Left colon (tissue), 2 donors: ENCODE measurements around the gene RBMS2. TPM values are rescaled to one million over a fixed set of nuclear protein-coding genes. Genes with fewer than 3 reads are reported as not detected.
"Not testable (repeated sequence)": the region's sequence is repeated elsewhere in the genome, so short reads cannot be mapped to it uniquely, and the experiment has no call there.

Source experiments
- ATAC-seq: fragments of 200-7000 bp; cut with Tn5 transposase; one replicate; pipeline ENCODE4 v1.9.1; 2020; ENCODE audit warnings: mild to moderate bottlenecking, moderate library complexity
- DNase-seq, 2 donors: peaks; one replicate each; pipeline ENCODE4 v3.0.0-alpha.2; 2020
- intact Hi-C, 2 donors: fragments of 100-400 bp; cut with DNase I in 1 of 2; cut with micrococcal nuclease in 1 of 2; formaldehyde crosslinking; loops; one replicate each; pipeline versions ENCODE4 v1.11.2 to v1.14.0; 2022; cut with DNase I, micrococcal nuclease
- total RNA-seq, 2 donors: library from RNA; stranded (reverse); fragmentation: NEBNext Ultra II Directional; extraction: Animal tissue kit (Norgen Biotek cat#: 25700); gene quantifications; one replicate each; pipeline ENCODE4 v1.2.1, GENCODE V29; 2021
- donor health status: DM: no; HTN: no; CAD: no.
- donor health status: DM: yes; HTN: yes; CAD: no.

Gene RBMS2
- total RNA-seq, 2 donors from 2014 or later, result 33.9 to 40.2 TPM

DNA sequence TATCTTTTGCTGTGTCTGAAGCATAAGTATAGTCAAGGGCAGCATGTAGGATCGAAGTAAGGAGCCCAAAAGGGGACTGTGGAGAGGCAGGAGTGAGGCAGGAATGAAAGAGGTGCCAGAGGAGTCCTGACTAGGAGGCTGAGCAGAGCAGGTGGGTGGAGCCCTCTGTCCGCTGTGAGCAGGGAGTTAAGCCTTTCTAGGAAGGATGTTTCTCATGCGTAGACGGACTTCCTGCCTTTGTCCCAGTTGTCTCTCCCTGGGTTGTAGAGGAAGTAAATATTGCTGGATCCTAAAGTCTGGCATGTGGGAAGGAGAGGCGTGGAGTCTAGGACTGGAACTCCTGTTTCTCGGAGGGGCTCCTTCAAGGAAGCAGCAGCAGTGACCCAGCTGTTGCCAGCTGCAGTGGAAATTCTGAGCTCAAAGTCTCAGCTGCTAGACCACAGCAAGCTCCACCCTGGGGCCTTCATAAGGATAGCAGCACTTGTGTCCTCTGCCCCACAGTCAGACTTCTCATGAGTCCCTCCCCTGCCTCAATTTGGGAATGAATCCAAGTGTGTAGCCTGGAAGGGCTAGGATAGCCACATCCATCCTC is 44.0 kb downstream of the RBMS2 start:
- peak; percentile 98 for ATAC-seq
- intact Hi-C loops, result no loop called here
- peak; percentile 73 to 82 for DNase-seq

DNA sequence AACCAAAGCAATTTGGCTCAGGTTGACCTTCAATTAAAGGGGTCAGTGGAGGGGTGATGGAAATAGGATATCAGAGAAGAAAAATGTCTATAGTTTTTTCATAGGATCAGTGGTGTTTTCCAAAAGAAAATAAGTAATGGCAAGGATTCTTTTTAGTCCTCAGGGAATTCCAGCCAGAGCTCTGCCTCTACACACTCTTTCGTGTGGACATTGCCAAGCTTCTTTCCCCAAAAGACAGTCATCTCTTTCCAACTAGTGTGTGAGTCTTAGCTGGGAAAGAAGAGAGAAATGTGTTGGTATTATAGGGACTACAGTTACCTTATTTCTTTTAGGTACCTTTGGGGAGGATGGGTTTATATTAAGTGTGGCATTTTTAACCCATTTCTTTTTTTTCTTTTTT is 46.5 kb downstream of the RBMS2 start:
- intact Hi-C loops, result no loop called here
- no peak for ATAC-seq
- no peak for DNase-seq

DNA sequence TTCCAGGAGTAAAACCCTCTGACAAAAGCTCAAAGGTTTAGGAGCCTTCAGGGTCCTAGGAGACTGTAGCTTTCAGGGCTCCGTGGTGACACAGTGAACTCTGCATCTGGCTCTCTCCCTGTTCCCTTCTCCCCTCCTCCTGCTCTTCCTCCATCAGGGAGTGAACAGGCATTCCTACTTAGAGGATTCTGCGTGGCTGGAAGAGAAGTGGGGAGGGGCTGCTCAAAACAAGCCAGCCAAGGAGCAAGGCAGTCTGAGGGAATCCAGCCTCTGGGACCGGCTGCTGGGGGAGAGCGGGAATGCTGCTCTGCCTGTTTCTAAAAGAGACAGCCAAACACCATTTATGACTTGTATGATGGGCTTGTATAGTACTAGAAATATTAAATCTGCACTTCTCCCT is 49.5 kb downstream of the RBMS2 start:
- intact Hi-C loops, result loop anchor here (5.0 to 10.0 kb wide), 2 partner anchors 56 to 59 kb away; no protein-coding TSS in a partner anchor
- ATAC-seq (no peak), DNase-seq (no peak)

DNA sequence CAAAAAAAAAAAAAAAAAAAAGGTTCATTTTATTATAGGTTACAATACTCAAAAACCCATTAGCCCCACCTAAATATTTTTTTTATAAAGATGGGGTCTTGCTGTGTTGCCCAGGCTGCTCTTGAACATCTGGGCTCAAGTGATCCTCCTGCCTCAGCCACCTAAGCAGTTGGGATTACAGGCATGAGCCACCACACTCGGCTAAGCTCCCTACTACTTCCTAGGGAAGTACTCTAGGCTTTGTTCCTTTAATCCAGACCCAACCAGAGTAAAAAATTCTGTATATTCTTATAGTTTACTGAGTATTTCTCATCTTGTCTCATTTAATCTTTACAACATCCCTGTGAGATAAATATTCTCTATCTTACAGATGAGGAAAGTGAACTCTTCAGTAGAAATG is 50.7 kb downstream of the RBMS2 start:
- intact Hi-C loops, result loop anchor here (5.0 to 10.0 kb wide), 2 partner anchors 57 to 60 kb away; no protein-coding TSS in a partner anchor
- no peak for DNase-seq
- ATAC-seq, result no peak

DNA sequence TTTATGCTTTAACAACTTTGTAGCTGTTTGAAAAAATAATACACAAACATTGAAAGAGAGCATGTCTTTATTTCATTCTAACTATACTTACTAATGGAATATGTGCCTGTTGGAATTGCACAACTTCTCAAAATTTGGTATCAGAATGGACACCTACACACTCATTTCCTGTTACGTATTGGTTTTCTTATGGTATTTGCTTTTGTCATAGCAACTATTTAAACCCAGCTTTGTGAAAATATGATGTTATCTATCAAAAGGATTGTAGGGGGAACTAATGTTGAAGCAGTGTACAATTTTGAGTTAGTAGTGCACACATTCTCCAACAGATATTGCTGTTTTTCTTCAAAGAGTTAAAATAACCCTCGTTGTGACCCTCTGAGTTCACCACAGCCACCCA is 52.6 kb downstream of the RBMS2 start:
- no peak for ATAC-seq
- intact Hi-C loops, result loop anchor here (5.0 to 10.0 kb wide), 2 partner anchors 59 to 62 kb away; no protein-coding TSS in a partner anchor
- DNase-seq, result no peak

DNA sequence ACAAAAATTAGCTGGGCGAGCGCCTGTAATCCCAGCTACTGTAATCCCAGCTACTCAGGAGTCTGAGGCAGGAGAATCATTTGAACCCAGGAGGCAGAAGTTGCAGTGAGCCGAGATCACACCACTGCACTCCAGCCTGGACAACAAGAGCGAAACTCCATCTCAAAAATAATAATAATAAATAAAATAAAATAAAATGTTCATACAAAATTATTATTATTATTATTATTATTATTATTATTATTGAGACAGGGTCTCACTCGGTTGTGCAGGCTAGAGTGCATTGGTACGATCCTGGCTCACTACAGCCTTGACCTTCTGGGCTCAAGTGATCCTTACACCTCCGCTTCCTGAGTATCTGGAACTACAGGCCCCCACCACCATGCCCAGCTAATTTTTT is 55.6 kb downstream of the RBMS2 start:
- not testable (repeated sequence) for ATAC-seq, DNase-seq
- intact Hi-C loops, result loop anchor here in 1 of 2 donors (10.0 kb wide), 1 partner anchor 62 kb away; no protein-coding TSS in a partner anchor

DNA sequence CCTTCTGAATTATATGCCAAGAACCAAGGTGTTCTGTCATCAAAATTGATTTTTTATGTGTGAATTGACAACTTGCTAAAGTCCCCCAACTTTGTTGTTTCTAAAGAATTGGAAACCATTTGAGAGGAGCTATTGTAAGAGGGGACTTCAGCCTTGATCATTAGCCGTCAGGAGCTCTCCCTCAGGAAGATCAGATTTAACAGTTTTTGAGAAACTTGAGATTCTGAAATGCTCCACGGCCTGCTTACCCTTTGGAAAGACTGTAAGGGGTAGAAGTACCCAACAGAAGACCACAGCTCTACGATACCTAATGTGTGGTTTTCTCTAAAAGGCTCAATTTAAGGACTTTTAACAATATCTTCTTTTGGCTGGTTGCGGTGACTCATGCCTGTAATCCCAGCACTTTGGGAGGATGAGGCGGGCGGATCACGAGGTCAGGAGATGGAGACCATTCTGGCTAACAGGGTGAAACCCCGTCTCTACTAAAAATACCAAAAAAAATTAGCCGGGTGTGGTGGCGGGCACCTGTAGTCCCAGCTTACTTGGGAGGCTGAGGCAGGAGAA is 57.4 kb downstream of the RBMS2 start:
- ATAC-seq (no peak), DNase-seq (no peak)
- intact Hi-C loops, result loop anchor here in 1 of 2 donors (10.0 kb wide), 1 partner anchor 64 kb away; no protein-coding TSS in a partner anchor

DNA sequence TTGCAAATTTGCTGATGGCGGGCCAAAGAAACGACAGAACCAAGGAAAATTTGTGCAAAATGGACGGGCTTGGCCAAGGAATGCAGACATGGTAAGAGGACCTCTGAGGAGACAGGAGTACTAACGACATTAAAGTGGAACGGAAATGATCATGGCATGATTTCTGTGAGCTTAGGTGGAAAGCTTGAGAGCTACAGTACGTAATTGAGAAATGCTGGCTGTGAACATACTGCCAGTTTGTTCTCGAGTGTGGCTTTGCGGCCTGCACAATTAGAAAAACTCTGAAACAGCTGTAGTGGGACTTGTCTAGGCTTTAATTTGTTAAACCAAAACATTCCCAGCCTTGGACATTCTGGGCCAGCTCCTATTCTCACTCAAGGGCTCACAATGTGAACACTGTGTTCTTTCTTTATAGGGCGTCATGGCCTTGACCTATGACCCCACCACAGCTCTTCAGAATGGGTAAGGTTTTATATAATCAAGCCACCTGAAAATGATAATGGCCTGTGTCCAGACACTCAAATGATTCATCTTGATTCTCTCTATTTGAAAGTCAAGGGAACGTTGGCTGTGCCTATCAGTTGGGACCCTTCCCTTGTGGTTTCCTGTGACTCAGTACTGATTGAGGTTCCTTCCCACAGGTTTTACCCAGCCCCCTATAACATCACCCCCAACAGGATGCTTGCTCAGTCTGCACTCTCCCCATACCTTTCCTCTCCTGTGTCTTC is 60.0 kb downstream of the RBMS2 start:
- no peak for DNase-seq
- intact Hi-C loops, result no loop called here
- ATAC-seq, result no peak

DNA sequence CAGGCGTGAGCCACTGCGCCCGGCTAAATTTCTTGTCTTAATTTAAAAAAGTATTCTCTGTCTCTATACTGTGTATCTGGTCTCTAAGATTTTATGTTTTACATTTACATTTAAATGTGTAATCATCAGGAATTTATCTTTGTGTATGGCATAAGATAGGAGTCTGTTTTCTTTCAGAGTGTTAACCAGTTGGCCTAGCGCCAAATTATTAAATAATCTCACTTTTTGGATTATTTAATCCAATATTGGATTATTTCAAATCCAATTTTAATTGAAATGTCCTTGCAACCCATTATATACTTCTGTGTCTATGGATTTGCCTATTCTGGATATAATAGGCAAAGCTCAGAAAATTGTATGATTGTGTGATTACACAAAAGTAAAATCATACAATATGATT is 63.5 kb downstream of the RBMS2 start:
- DNase-seq, result no peak
- no peak for ATAC-seq
- intact Hi-C loops, result no loop called here

DNA sequence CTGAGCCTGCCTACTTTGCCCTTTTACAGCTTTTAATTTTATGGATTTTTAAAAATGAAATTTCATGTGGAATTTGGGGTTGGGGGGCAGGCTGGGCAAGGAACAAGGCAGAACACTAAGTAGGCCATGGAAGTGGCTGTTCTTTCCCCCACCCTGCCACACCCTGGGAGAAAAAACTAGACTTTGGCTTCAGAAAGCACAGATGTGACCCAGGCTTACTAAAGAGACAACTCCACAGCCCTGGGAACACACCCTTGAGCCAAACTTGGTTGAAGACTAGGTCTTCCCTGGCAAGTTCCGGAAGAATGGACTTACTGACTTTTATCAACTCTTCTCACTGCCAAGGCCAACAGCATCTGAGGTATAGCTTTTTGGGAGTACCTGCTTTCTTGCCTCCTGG is 68.2 kb downstream of the RBMS2 start:
- ATAC-seq (peak; percentile 74), DNase-seq (no peak)
- intact Hi-C loops, result no loop called here

DNA sequence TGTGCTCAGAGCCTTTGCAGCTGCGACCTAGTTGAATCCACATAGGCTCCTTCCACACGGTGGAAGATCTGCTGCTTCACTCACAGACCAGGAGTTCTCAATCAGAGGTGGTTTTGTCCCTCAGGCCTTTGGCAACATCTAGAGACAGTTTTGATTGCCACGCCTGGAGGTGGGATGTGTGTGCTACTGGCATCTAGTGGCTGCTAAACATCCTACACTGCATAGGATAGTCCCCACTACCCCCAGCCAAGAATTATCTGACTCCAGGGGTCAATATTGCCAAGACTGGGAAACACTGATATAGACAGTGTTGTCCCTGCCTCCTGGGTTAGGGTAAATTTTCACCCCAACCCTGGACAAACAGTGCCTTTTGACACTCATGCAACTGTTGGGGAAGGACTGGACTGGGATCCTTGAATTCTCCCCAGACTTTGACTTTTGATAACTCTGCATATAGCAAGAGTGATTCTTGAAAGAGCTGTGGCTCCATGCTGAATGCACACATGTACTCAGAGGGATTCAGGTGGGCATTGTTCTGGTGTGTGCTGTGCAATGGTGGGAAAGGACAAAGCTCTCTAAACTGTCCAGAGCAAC is 68.7 kb downstream of the RBMS2 start:
- intact Hi-C loops, result no loop called here
- no peak for DNase-seq
- ATAC-seq, result peak; percentile 68

DNA sequence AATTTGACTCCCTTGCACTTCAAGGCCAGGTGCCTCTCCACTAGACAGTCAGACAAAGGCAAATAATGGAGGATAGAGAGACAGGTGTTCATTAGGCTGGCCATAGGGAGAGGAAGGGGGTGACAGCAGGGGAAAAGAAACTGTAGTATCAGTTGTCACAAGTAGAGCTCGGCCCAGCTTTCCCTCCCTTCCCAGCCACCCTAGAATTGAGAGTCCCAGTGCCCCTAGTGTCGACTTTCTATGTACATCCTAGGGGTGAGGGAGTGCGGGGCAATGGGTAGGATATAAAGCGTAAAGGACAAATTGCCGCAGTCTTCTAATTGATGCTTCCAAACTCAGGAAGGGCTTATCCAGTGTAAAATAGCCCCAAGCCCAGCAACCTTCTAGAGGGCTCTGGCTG is 69.5 kb downstream of the RBMS2 start:
- intact Hi-C loops, result no loop called here

DNA sequence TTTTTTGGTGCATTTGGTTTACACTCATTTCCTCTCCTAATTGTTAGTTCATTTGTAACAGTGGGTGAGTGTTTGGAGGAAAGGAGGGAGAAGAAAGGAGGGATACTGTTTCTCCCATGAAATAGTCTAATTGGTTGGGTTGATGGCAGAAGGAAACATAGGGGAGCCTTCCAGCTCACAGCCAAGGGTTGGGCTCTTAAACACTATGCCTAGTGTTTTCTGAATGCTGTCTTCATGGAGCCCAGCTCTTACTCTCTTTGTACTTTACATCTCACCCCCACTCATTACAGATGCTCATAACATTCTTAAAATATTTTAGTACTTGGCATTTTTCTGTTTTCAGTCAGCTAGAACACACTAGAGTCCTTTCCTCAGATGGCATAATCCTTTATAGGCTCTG is 70.3 kb downstream of the RBMS2 start:
- no peak for ATAC-seq
- intact Hi-C loops, result no loop called here
- DNase-seq, result no peak

More for the DNA sequence above, 69.5 kb downstream of the RBMS2 start:
- ATAC-seq (no peak), DNase-seq (no peak)

DNA sequence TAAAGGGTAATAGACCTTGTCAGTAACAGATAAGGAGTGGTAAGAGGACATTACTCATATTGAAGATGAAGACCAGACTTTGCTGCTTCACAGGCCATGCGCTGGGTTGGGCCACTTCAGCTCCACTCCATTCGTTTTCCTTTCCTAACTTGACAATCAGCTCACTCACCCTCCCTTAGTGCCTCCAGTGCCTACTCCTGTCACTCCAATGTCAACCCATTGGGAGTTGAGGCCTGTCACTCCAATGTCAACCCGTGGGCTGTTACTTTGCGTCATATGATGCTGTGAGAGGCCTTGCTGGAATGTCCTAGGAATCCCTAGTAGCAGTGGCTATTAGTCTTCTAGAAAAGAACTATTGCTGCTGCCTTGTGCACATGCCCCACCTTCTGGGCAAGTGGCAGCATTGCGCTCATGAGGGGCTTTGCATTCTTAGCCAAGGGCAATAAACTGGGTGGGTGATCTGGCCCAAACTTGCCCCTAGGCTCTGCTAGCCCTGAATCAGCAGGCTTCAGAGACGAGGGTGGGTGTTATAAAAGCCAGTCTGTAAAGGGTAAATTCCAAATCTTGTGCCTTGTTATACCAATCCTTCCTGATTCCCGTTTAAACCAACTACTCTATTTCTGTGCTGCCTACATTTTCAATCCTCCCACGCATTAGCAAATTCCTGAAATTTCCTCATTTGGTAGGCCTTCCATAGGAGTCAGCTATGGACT is 72.4 kb downstream of the RBMS2 start:
- intact Hi-C loops, result no loop called here
- DNase-seq (peak in 1 of 2 donors; percentile 37), ATAC-seq (peak; percentile 57)

DNA sequence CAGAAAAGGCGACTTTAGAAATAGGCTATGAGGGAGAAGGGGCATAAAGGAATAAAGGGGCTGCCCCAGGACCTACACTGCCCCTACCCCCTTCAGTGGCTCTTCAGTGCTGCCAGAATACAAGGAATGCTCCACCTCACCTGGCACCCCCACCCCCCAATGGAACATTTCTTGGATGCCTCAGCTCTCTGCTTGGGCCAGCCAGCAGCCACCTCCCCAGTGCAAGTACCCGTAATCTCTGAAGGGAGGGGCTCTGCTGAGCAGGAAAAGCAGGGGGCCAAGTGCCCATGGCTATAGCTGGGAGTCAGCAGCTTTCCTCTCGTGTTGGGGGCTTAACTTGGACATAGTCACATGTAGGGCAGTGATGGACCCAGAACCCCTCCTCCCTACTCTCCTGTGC is 75.2 kb downstream of the RBMS2 start:
- intact Hi-C loops, result no loop called here
- DNase-seq, result no peak

DNA sequence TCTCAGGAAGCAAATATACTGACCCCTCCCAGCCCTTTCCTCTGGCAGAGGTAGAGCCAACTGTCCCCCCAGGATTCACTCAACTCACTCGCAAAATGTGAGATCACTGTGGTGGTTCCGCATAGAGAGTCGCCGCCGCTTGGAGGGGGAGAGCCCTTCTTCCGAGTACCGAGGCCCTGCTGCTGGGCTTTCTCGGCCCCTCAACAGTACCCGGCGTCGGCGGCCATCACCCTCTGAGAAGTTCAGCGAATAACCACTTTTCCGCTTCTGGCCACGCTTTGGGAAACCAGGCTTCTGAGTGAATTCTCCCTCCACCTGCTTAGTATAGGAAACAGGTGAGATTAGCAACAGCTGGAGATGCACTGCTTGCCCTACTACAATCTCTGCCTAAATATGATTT is 77.4 kb downstream of the RBMS2 start:
- ATAC-seq (no peak), DNase-seq (no peak)
- intact Hi-C loops, result no loop called here

More for the DNA sequence above, 75.2 kb downstream of the RBMS2 start:
- ATAC-seq, result no peak

DNA sequence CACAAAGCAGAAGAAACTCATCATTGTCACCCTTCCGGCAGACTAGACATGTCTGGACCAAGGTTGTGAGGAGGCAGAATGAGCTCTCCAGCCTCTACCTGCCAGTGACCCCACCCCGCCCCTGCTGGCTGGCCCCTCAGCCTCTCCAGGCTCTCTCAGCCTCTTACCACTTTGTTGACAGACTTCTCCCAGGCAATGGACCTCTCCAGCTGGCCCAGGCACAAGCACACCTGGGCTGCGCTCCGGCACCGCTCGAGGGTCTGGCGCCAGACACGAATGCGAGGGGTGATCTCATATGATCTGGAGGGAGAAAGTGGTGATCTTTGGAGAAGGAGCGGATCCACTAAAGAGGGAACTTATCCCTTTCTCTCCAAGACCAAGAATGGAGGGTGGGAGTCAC is 78.2 kb downstream of the RBMS2 start:
- ATAC-seq (no peak), DNase-seq (no peak)
- intact Hi-C loops, result no loop called here

DNA sequence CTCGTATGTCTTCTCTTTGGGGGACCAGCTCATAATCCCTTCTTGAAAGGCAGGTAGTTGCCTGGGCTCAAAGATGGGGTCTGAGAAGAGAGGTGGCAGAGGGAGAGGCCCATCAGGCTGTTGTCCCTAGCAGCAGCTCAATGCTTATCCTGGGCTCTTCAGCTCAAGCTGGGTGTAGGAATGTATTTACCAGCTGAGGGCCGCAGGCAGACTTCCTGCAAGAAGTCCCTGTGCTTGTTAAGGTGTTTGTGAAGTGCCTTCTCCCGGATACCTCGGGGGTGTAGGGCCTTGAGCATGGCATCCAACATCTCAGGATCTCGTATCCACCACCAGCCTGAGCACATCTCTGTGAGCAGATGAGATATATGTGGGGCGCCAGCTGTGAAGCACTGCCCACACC is 79.1 kb downstream of the RBMS2 start:
- DNase-seq (no peak), ATAC-seq (no peak)
- intact Hi-C loops, result no loop called here

DNA sequence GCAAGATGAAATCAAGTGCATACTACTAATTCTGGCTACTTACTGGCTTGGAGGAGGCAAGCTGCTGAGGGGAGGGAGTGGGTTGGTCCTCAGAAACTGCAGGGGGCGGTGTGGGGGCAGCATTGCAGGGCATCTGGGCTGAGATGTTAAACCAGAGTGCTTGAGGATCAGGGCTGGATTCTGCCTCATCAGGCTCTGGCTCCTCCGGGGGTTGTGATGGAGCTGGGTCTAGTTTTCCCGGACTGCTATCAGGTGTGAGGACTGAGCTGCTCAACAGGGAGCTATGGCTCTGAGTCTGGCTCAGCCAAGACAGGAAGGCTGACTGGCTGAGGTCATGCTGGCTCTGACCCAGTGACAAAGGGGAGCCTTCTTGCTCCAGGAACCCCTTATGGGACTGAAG is 79.9 kb downstream of the RBMS2 start:
- intact Hi-C loops, result no loop called here
- ATAC-seq (peak; percentile 26), DNase-seq (peak in 1 of 2 donors; percentile 32)
